GM12872 (cell line): ENCODE results near the gene OSBPL8.

Source experiments
- CTCF ChIP-seq: IDR thresholded peaks from 3 replicates; pipeline ENCODE4 v1.5.1; 2011; ENCODE audit warnings: low read depth, mild to moderate bottlenecking, low read length, moderate library complexity; ENCODE audit not compliant: insufficient read depth

The OSBPL8 gene

GRCh38 chr12:76428117-76428516 is 131.5 kb downstream of the OSBPL8 start:
- TF ChIP-seq CTCF, result no peak

- no peak for TF ChIP-seq CTCF
Observed at GRCh38 chr12:76426160-76426559, 133.4 kb downstream of the OSBPL8 start.

- TF ChIP-seq CTCF, result no peak
Observed at GRCh38 chr12:76424941-76425340, 134.6 kb downstream of the OSBPL8 start.

GRCh38 chr12:76422543-76423438 is 136.8 kb downstream of the OSBPL8 start:
- no peak for TF ChIP-seq CTCF

GRCh38 chr12:76422154-76422542 is 137.4 kb downstream of the OSBPL8 start:
- TF ChIP-seq CTCF, result no peak

- TF ChIP-seq CTCF, result no peak
Observed at GRCh38 chr12:76421046-76421445, 138.5 kb downstream of the OSBPL8 start.

- no peak for TF ChIP-seq CTCF
Observed at GRCh38 chr12:76420222-76420621, 139.3 kb downstream of the OSBPL8 start.

GRCh38 chr12:76417116-76417515 is 142.5 kb downstream of the OSBPL8 start:
- no peak for TF ChIP-seq CTCF
